AML-193 (cell line): Measurements from ENCODE around the gene RASA3.

Experiments used
- DNase-seq, 2 experiments: peaks; one replicate each; lab custom pipeline; 2025; lab: John Stamatoyannopoulos, UW

Gene RASA3

GRCh38 chr13:114034481-114034891 lies 97.9 kb downstream of the RASA3 start:
- DNase-seq, result no peak

GRCh38 chr13:114033541-114034315 lies 98.7 kb downstream of the RASA3 start:
- DNase-seq, result no peak

- DNase-seq, result no peak
Observed at GRCh38 chr13:114032126-114032799, 100.2 kb downstream of the RASA3 start.

- DNase-seq, result no peak
Observed at GRCh38 chr13:114031631-114032030, 100.8 kb downstream of the RASA3 start.

GRCh38 chr13:114030666-114031610 lies 101.5 kb downstream of the RASA3 start:
- no peak for DNase-seq

- DNase-seq, result no peak
Observed at GRCh38 chr13:114029866-114030625, 102.4 kb downstream of the RASA3 start.

GRCh38 chr13:114027826-114028225 lies 104.6 kb downstream of the RASA3 start:
- no peak for DNase-seq

- no peak for DNase-seq
Observed at GRCh38 chr13:114027046-114027715, 105.2 kb downstream of the RASA3 start.

- DNase-seq, result no peak
Observed at GRCh38 chr13:114026481-114026880, 105.9 kb downstream of the RASA3 start.

- no peak for DNase-seq
Observed at GRCh38 chr13:114025714-114026431, 106.5 kb downstream of the RASA3 start.

- no peak for DNase-seq
Observed at GRCh38 chr13:114025405-114025713, 107.1 kb downstream of the RASA3 start.

GRCh38 chr13:114024603-114025404 lies 107.6 kb downstream of the RASA3 start:
- no peak for DNase-seq

- DNase-seq, result no peak
Observed at GRCh38 chr13:114023716-114024602, 108.5 kb downstream of the RASA3 start.

- no peak for DNase-seq
Observed at GRCh38 chr13:114022876-114023275, 109.5 kb downstream of the RASA3 start.

GRCh38 chr13:114022309-114022669 lies 110.1 kb downstream of the RASA3 start:
- no peak for DNase-seq

- no peak for DNase-seq
Observed at GRCh38 chr13:114021464-114022308, 110.7 kb downstream of the RASA3 start.

GRCh38 chr13:114020750-114021463 lies 111.5 kb downstream of the RASA3 start:
- DNase-seq, result no peak
